ENCODE measurements around the gene BABAM2.

The BABAM2 gene

GRCh38 chr2:27914041-27914804 lies 23.7 kb downstream of the BABAM2 start:
- DNase-seq = no peak

GRCh38 chr2:27914805-27915175 lies 24.3 kb downstream of the BABAM2 start:
- no peak for DNase-seq

GRCh38 chr2:27915191-27915590 lies 24.7 kb downstream of the BABAM2 start:
- no peak for DNase-seq

GRCh38 chr2:27915874-27916273 lies 25.3 kb downstream of the BABAM2 start:
- no peak for DNase-seq

GRCh38 chr2:27916293-27916995 lies 25.9 kb downstream of the BABAM2 start:
- no peak for DNase-seq

- no peak for DNase-seq
These were observed 29.8 kb downstream of the BABAM2 start for GRCh38 chr2:27920148-27920885.

GRCh38 chr2:27921424-27921823 lies 30.9 kb downstream of the BABAM2 start:
- DNase-seq = no peak

- no peak for DNase-seq
These were observed 31.5 kb downstream of the BABAM2 start for GRCh38 chr2:27921880-27922547.

- DNase-seq = no peak
These were observed 32.3 kb downstream of the BABAM2 start for GRCh38 chr2:27922842-27923241.

- no peak for DNase-seq
These were observed 35.4 kb downstream of the BABAM2 start for GRCh38 chr2:27925766-27926472.

GRCh38 chr2:27929916-27930486 lies 39.5 kb downstream of the BABAM2 start:
- DNase-seq = no peak

- DNase-seq = no peak
These were observed 40.9 kb downstream of the BABAM2 start for GRCh38 chr2:27931361-27931950.

- DNase-seq = no peak
These were observed 41.9 kb downstream of the BABAM2 start for GRCh38 chr2:27932396-27932795.

- DNase-seq = no peak
These were observed 44.5 kb downstream of the BABAM2 start for GRCh38 chr2:27935026-27935425.

GRCh38 chr2:27940090-27940671 lies 49.7 kb downstream of the BABAM2 start:
- DNase-seq = no peak

- no peak for DNase-seq
These were observed 50.5 kb downstream of the BABAM2 start for GRCh38 chr2:27940982-27941381.

GRCh38 chr2:27942612-27943547 lies 52.4 kb downstream of the BABAM2 start:
- DNase-seq = no peak

- DNase-seq = no peak
These were observed 56.1 kb downstream of the BABAM2 start for GRCh38 chr2:27946530-27947060.

GRCh38 chr2:27952070-27952469 lies 61.5 kb downstream of the BABAM2 start:
- no peak for DNase-seq

GRCh38 chr2:27953077-27953476 lies 62.5 kb downstream of the BABAM2 start:
- DNase-seq = no peak
